B cell (primary cell): ENCODE measurements around the gene GDA. TPM values are rescaled to one million over a fixed set of nuclear protein-coding genes. Genes with fewer than 3 reads are reported as not detected.

ENCODE experiments used
- ATAC-seq: fragments of 200-7000 bp; cut with Tn5 transposase; one replicate; pipeline ENCODE4 v1.10.0; 2021; ENCODE audit warnings: low read depth, mild to moderate bottlenecking, moderate number of reproducible peaks, moderate library complexity
- CTCF ChIA-PET: fragments of 350-600 bp; sonication (Branson Sonifier 250); formaldehyde crosslinking; loops from one replicate; lab custom pipeline; 2021; ENCODE audit warnings: antibody characterized with exemption, inconsistent platforms; lab: Charles Lee
- POLR2A ChIA-PET: fragments of 350-600 bp; sonication (Branson Sonifier 250); formaldehyde crosslinking; loops from one replicate; lab custom pipeline; 2021; ENCODE audit warnings: antibody characterized with exemption; lab: Charles Lee
- DNase-seq: peaks from one replicate; pipeline ENCODE4 v3.0.0; 2013
- H2AFZ ChIP-seq: 2 replicates; pipeline ENCODE4 v1.6.1; 2012; ENCODE audit warnings: mild to moderate bottlenecking, low read depth, low read length; ENCODE audit not compliant: insufficient read depth, poor library complexity, severe bottlenecking
- H3K27ac ChIP-seq, 2 donors: 1 replicate in 1 of 2; 2 replicates in 1 of 2; pipeline ENCODE4 v1.5.1; 2012 to 2013; ENCODE audit warnings: low read length in 2 of 2, mild to moderate bottlenecking in 2 of 2, moderate library complexity in 1 of 2
- H3K27me3 ChIP-seq, 4 experiments: fragments of 200-600 bp in 1 of 4; sonication (generic) in 1 of 4; replicated peaks in 1 of 4; 1 replicate in 2 of 4; 2 replicates in 2 of 4; pipeline versions ENCODE4 v1.6.1 to v1.7.0; 2013 to 2016; ENCODE audit warnings: low read length in 3 of 4, mild to moderate bottlenecking in 2 of 4, mixed read lengths in 1 of 4, moderate library complexity in 1 of 4; ENCODE audit not compliant: insufficient read depth in 4 of 4, control insufficient read depth in 3 of 4; ENCODE audit errors: control extremely low read depth in 1 of 4
- H3K36me3 ChIP-seq, 2 experiments: replicated peaks in 1 of 2; 1 replicate in 1 of 2; 2 replicates in 1 of 2; pipeline versions ENCODE4 v1.6.1 to v1.7.1; 2013; ENCODE audit warnings: low read length in 1 of 2; ENCODE audit not compliant: insufficient read depth in 2 of 2, control insufficient read depth in 1 of 2; ENCODE audit errors: control extremely low read depth in 1 of 2, extremely low read depth in 1 of 2
- H3K4me1 ChIP-seq, 2 donors: fragments of 200-600 bp in 1 of 2; sonication (generic) in 1 of 2; 1 replicate in 1 of 2; 2 replicates in 1 of 2; pipeline versions ENCODE4 v1.5.1 to v1.6.1; 2013 to 2017; ENCODE audit warnings: low read length in 2 of 2; ENCODE audit not compliant: control insufficient read depth in 2 of 2, insufficient read depth in 2 of 2
- H3K4me2 ChIP-seq: replicated peaks from 2 replicates; pipeline ENCODE3; 2012; ENCODE audit warnings: mild to moderate bottlenecking, low read depth, low read length; ENCODE audit not compliant: poor library complexity, severe bottlenecking
- H3K4me3 ChIP-seq, 5 experiments: fragments of 200-600 bp in 1 of 5; sonication (generic) in 1 of 5; 1 replicate in 3 of 5; 2 replicates in 2 of 5; pipeline versions ENCODE4 v1.5.1 to v1.7.0; 2011 to 2016; ENCODE audit warnings: low read length in 4 of 5, mild to moderate bottlenecking in 4 of 5, low read depth in 2 of 5, control low read depth in 1 of 5, moderate library complexity in 1 of 5; ENCODE audit not compliant: insufficient read depth in 1 of 5; ENCODE audit errors: control extremely low read depth in 1 of 5, extremely low read depth in 1 of 5
- H3K79me2 ChIP-seq: fragments of 200-600 bp; sonication (generic); one replicate; pipeline ENCODE4 v1.6.0; 2016; ENCODE audit warnings: low read length; ENCODE audit not compliant: control insufficient read depth, insufficient read depth
- H3K9ac ChIP-seq: fragments of 200-600 bp; sonication (generic); 2 replicates; pipeline ENCODE4 v1.6.1; 2017; ENCODE audit warnings: mild to moderate bottlenecking, low read length, moderate library complexity
- H3K9me3 ChIP-seq, 3 donors: one replicate each; pipeline versions ENCODE4 v1.6.1 to v1.7.1; 2013; ENCODE audit warnings: low read length in 2 of 3; ENCODE audit not compliant: control insufficient read depth in 2 of 3, insufficient read depth in 1 of 3; ENCODE audit errors: control extremely low read depth in 1 of 3
- H4K20me1 ChIP-seq: 2 replicates; pipeline ENCODE4 v1.6.0; 2012; ENCODE audit warnings: mild to moderate bottlenecking, low read length; ENCODE audit not compliant: insufficient read depth, control insufficient read depth, poor library complexity, severe bottlenecking
- H3K27ac Mint-ChIP-seq: one replicate; pipeline ENCODE4 v1.8.0; 2021; ENCODE audit warnings: mixed read lengths
- H3K27me3 Mint-ChIP-seq: one replicate; pipeline ENCODE4 v1.8.0; 2021; ENCODE audit warnings: mixed read lengths
- H3K4me1 Mint-ChIP-seq: one replicate; pipeline ENCODE4 v1.8.0; 2021; ENCODE audit warnings: mixed read lengths
- H3K4me3 Mint-ChIP-seq: one replicate; pipeline ENCODE4 v1.8.0; 2021; ENCODE audit warnings: mixed read lengths
- H3K9me3 Mint-ChIP-seq: one replicate; pipeline ENCODE4 v1.8.0; 2022; ENCODE audit warnings: mixed read lengths; ENCODE audit not compliant: insufficient read depth
- EZH2 ChIP-seq: IDR thresholded peaks from 2 replicates; pipeline ENCODE4 v1.6.1; 2012; ENCODE audit warnings: borderline replicate concordance, low read depth, mild to moderate bottlenecking, moderate library complexity, low read length; ENCODE audit not compliant: insufficient read depth, poor library complexity, severe bottlenecking
- WGBS: methylation state at CpG from one replicate; pipeline ENCODE4 v1.1.5; 2013; ENCODE audit warnings: missing lambda C conversion rate; ENCODE audit not compliant: insufficient coverage; 5-methylcytosine and 5-hydroxymethylcytosine counted together
- intact Hi-C: fragments of 100-400 bp; cut with micrococcal nuclease; formaldehyde crosslinking; loops from one replicate; pipeline ENCODE4 v1.10.0; 2022
- polyA plus RNA-seq: library from polyadenylated mRNA; depleted of rRNA; stranded (reverse); fragments of >200 nt; gene quantifications from 2 replicates; pipeline ENCODE4 v1.2.3, GENCODE V29; 2012
- total RNA-seq, 2 donors: library from RNA; stranded (reverse); fragments of 120-200 nt in 1 of 2; gene quantifications; 1 replicate in 1 of 2; 2 replicates in 1 of 2; pipeline versions ENCODE4 v1.2.3 to v1.2.4, GENCODE V29; 2013 to 2022
- TF ChIP-seq, protein P1 (sequence below): fragments of 200-600 bp; IDR thresholded peaks from one replicate; pipeline ENCODE4 v1.8.0; 2022; ENCODE audit warnings: antibody characterized with exemption, mild to moderate bottlenecking

GDA gene
- total and polyA plus RNA-seq, 2 donors (not counting 1 experiment from before 2014, with no cell fraction given): not detected

DNA sequence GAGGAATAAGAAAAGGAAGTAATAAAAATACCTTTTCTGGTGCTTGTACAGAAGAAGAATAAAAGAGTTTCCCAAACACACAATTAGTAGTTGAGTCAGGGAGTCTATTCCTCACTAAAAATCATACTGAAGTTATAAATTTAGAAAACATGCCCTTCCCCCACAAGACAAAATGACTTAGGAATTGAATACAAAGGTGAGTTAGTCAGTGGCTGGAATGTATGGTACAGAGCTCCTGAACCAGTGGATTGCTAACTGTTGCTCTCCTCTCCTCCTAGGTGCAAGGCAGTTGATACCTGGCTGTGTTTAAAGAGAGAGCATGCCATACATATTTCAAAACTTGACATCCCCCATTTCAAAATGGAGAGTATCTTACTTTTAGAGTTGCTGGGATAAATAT, 1.9 kb downstream of the GDA start:
- H3K79me2 ChIP-seq: no peaks in the 10 kb centered on the region
- peaks cover 30% of the 10 kb centered on the region for H3K27me3 Mint-ChIP-seq

DNA sequence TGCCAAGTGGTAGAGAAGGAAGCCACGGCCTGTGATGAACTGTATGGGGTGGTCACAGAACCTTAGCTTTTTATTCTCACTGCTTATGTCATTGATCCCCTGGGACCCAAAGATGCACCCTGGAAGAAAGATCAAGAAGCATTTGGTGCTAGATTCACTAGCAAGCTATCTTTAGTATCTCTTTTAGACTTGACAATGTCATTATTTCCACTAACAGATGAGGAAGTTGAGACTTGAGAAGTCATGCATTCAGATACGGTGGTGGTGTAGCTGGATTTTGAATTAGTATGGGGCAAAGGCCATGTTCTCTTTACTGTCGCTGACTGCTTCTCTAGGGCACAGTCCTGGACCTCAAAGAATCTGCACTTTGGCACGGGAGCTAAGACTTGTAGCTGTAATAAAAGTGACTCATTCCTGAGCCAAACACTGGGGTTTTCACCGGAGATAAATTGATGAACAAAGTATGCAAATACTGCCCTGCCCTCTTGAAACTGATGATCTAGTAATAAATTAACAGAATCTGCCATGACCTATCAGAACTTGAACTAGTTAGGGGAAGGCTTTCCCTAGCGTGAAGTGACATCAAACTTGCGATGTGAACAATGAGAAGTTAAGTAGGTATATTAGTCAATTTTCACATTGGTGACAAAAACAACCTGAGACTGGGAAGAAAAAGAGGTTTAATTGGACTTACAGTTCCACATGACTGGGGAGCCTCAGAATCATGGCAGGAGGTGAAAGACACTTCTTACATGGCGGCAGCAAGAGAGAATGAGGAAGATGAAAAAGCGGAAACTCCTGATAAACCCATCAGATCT, 5.4 kb downstream of the GDA start:
- peaks cover 19% of the 10 kb centered on the region for H3K4me1 Mint-ChIP-seq

More for the DNA sequence above, 1.9 kb downstream of the GDA start:
- Histone ChIP-seq H3K27ac (no peak overlapping the region), H3K9me3 (peaks cover 0 to 5% (median 3%) of the 10 kb centered on the region in 3 donors), H3K4me2 (no peak overlapping the region), H3K36me3 (no peaks in the 10 kb centered on the region), H2AFZ (no peak overlapping the region), H3K9ac (no peak overlapping the region), H3K4me3 (no peak overlapping the region), H3K4me1 (peaks cover 26 to 28% of the 10 kb centered on the region in 2 donors), H4K20me1 (no peaks in the 10 kb centered on the region), H3K27me3 (peaks cover 0 to 23% (median 15%) of the 10 kb centered on the region in 4 experiments)
- DNase-seq: no peak
- ChIA-PET POLR2A (no interaction called here), CTCF (no interaction called here)
- H3K4me1 Mint-ChIP-seq: peaks cover 26% of the 10 kb centered on the region
- TF ChIP-seq EZH2: no peak
- TF ChIP-seq, protein P1, sequence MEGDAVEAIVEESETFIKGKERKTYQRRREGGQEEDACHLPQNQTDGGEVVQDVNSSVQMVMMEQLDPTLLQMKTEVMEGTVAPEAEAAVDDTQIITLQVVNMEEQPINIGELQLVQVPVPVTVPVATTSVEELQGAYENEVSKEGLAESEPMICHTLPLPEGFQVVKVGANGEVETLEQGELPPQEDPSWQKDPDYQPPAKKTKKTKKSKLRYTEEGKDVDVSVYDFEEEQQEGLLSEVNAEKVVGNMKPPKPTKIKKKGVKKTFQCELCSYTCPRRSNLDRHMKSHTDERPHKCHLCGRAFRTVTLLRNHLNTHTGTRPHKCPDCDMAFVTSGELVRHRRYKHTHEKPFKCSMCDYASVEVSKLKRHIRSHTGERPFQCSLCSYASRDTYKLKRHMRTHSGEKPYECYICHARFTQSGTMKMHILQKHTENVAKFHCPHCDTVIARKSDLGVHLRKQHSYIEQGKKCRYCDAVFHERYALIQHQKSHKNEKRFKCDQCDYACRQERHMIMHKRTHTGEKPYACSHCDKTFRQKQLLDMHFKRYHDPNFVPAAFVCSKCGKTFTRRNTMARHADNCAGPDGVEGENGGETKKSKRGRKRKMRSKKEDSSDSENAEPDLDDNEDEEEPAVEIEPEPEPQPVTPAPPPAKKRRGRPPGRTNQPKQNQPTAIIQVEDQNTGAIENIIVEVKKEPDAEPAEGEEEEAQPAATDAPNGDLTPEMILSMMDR: no peak
- ATAC-seq: no peak
- H3K4me3 Mint-ChIP-seq: no peak overlapping the region
- peaks cover 3% of the 10 kb centered on the region for H3K9me3 Mint-ChIP-seq
- H3K27ac Mint-ChIP-seq: no peak overlapping the region
- intact Hi-C loops: no loop called here

More for the DNA sequence above, 5.4 kb downstream of the GDA start:
- H3K27ac Mint-ChIP-seq: peak overlapping the region; percentile 42
- H3K4me1 ChIP-seq: peaks cover 17 to 18% of the 10 kb centered on the region in 2 donors
- ChIA-PET POLR2A (no interaction called here), CTCF (no interaction called here)
- peak overlapping the region; percentile 41 for H3K4me2 ChIP-seq
- H3K9ac ChIP-seq: no peak overlapping the region
- DNase-seq: peak; percentile 57
- H2AFZ ChIP-seq: peak overlapping the region; percentile 48
- no peaks in the 10 kb centered on the region for H3K79me2 ChIP-seq
- TF ChIP-seq, protein P1: no peak
- TF ChIP-seq EZH2: no peak
- H3K9me3 Mint-ChIP-seq: peaks cover 8% of the 10 kb centered on the region
- peak overlapping the region; percentile 20 for H3K4me3 Mint-ChIP-seq
- H3K4me3 ChIP-seq: no peak overlapping the region
- peaks cover 0 to 5% (median 4%) of the 10 kb centered on the region in 4 experiments for H3K27me3 ChIP-seq
- H4K20me1 ChIP-seq: no peaks in the 10 kb centered on the region
- peaks cover 11% of the 10 kb centered on the region for H3K27me3 Mint-ChIP-seq
- peak overlapping the region; percentile 25 to 65 for H3K27ac ChIP-seq
- 40% methylated on average over 5 of the region's 9 CpGs for whole genome bisulfite sequencing
- ATAC-seq: peak; percentile 83
- no peaks in the 10 kb centered on the region for H3K36me3 ChIP-seq
- peaks cover 0 to 3% (median 2%) of the 10 kb centered on the region in 3 donors for H3K9me3 ChIP-seq
- intact Hi-C loops: no loop called here
